Kidney tubule cell (primary cell): Measurements from ENCODE around the gene GRK6.

Source experiments
- DNase-seq: peaks from one replicate; pipeline ENCODE4 v3.0.0-alpha.2; 2018; ENCODE audit warnings: low spot score

The GRK6 gene

GRCh38 chr5:177427211-177427822, 841 bp downstream of the GRK6 start:
- peak; percentile 15 for DNase-seq

GRCh38 chr5:177427919-177428573, 1.6 kb downstream of the GRK6 start:
- no peak for DNase-seq

GRCh38 chr5:177428574-177429217, 2.2 kb downstream of the GRK6 start:
- DNase-seq: no peak

GRCh38 chr5:177429248-177430040, 3.0 kb downstream of the GRK6 start:
- no peak for DNase-seq

- no peak for DNase-seq
These were observed 3.9 kb downstream of the GRK6 start for GRCh38 chr5:177430140-177430951.

GRCh38 chr5:177430972-177431316, 4.5 kb downstream of the GRK6 start:
- DNase-seq: no peak

- DNase-seq: no peak
These were observed 5.1 kb downstream of the GRK6 start for GRCh38 chr5:177431317-177432142.

GRCh38 chr5:177432143-177432838, 5.8 kb downstream of the GRK6 start:
- DNase-seq: no peak

- no peak for DNase-seq
These were observed 6.6 kb downstream of the GRK6 start for GRCh38 chr5:177432839-177433657.

- no peak for DNase-seq
These were observed 7.3 kb downstream of the GRK6 start for GRCh38 chr5:177433658-177434217.

- peak; percentile 30 for DNase-seq
These were observed 8.0 kb downstream of the GRK6 start for GRCh38 chr5:177434437-177434836.

- no peak for DNase-seq
These were observed 8.7 kb downstream of the GRK6 start for GRCh38 chr5:177434942-177435738.

GRCh38 chr5:177435847-177436536, 9.5 kb downstream of the GRK6 start:
- DNase-seq: no peak

- no peak for DNase-seq
These were observed 11.1 kb downstream of the GRK6 start for GRCh38 chr5:177437623-177438022.

GRCh38 chr5:177438468-177438867, 12.0 kb downstream of the GRK6 start:
- no peak for DNase-seq

- no peak for DNase-seq
These were observed 13.1 kb downstream of the GRK6 start for GRCh38 chr5:177439518-177440053.

GRCh38 chr5:177440211-177440989, 13.9 kb downstream of the GRK6 start:
- DNase-seq: no peak
